ENCODE measurements around the gene SPIRE1.

DNA sequence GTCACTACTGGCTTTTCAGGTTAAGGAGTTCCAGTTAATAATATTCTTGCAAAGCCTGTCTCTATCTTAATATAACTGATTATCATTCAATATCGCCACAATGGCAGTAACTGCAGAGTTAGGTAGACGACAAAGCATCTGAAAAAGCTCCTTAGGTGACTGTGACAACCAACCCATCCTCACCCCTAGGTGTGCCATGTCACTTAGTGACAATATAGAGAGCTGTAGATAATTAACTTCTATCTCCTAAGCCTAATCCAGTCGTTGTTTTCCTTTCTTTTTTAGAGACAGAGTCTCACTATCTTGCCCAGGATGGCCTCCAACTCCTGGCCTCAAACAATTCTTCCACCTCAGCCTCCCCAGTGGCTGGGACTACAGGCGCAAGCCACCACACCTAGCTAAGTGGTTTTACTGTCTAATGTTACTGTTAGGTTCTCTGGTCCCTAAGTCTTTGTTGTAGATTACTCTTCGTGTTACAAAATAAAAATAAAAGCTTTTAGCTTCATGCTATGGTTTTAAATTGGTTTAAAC lies 65.2 kb downstream of the SPIRE1 start:
- TF ChIP-seq TOX (CRISPR knock-in tag; IDR thresholded peaks at IDR 0.05; ENCODE audit: borderline replicate concordance): no peak
- TF ChIP-seq, protein P1, sequence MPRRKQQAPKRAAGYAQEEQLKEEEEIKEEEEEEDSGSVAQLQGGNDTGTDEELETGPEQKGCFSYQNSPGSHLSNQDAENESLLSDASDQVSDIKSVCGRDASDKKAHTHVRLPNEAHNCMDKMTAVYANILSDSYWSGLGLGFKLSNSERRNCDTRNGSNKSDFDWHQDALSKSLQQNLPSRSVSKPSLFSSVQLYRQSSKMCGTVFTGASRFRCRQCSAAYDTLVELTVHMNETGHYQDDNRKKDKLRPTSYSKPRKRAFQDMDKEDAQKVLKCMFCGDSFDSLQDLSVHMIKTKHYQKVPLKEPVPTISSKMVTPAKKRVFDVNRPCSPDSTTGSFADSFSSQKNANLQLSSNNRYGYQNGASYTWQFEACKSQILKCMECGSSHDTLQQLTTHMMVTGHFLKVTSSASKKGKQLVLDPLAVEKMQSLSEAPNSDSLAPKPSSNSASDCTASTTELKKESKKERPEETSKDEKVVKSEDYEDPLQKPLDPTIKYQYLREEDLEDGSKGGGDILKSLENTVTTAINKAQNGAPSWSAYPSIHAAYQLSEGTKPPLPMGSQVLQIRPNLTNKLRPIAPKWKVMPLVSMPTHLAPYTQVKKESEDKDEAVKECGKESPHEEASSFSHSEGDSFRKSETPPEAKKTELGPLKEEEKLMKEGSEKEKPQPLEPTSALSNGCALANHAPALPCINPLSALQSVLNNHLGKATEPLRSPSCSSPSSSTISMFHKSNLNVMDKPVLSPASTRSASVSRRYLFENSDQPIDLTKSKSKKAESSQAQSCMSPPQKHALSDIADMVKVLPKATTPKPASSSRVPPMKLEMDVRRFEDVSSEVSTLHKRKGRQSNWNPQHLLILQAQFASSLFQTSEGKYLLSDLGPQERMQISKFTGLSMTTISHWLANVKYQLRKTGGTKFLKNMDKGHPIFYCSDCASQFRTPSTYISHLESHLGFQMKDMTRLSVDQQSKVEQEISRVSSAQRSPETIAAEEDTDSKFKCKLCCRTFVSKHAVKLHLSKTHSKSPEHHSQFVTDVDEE (CRISPR knock-in tag; IDR thresholded peaks at IDR 0.05): no peak
- TF ChIP-seq, protein P2, sequence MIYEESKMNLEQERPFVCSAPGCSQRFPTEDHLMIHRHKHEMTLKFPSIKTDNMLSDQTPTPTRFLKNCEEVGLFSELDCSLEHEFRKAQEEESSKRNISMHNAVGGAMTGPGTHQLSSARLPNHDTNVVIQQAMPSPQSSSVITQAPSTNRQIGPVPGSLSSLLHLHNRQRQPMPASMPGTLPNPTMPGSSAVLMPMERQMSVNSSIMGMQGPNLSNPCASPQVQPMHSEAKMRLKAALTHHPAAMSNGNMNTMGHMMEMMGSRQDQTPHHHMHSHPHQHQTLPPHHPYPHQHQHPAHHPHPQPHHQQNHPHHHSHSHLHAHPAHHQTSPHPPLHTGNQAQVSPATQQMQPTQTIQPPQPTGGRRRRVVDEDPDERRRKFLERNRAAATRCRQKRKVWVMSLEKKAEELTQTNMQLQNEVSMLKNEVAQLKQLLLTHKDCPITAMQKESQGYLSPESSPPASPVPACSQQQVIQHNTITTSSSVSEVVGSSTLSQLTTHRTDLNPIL (CRISPR knock-in tag; IDR thresholded peaks at IDR 0.05; ENCODE audit: low read depth): no peak
- TF ChIP-seq, protein P3, sequence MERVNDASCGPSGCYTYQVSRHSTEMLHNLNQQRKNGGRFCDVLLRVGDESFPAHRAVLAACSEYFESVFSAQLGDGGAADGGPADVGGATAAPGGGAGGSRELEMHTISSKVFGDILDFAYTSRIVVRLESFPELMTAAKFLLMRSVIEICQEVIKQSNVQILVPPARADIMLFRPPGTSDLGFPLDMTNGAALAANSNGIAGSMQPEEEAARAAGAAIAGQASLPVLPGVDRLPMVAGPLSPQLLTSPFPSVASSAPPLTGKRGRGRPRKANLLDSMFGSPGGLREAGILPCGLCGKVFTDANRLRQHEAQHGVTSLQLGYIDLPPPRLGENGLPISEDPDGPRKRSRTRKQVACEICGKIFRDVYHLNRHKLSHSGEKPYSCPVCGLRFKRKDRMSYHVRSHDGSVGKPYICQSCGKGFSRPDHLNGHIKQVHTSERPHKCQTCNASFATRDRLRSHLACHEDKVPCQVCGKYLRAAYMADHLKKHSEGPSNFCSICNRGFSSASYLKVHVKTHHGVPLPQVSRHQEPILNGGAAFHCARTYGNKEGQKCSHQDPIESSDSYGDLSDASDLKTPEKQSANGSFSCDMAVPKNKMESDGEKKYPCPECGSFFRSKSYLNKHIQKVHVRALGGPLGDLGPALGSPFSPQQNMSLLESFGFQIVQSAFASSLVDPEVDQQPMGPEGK (CRISPR knock-in tag; IDR thresholded peaks at IDR 0.05; ENCODE audit: borderline replicate concordance): no peak
- no peak for TF ChIP-seq ESRRG (CRISPR knock-in tag; IDR thresholded peaks at IDR 0.05)
- no peak for TF ChIP-seq SNAI2 (CRISPR knock-in tag; IDR thresholded peaks at IDR 0.05)
- no peak for TF ChIP-seq ARNTL (CRISPR knock-in tag; IDR thresholded peaks at IDR 0.05; ENCODE audit: borderline replicate concordance, low read depth)
- TF ChIP-seq, protein P4, sequence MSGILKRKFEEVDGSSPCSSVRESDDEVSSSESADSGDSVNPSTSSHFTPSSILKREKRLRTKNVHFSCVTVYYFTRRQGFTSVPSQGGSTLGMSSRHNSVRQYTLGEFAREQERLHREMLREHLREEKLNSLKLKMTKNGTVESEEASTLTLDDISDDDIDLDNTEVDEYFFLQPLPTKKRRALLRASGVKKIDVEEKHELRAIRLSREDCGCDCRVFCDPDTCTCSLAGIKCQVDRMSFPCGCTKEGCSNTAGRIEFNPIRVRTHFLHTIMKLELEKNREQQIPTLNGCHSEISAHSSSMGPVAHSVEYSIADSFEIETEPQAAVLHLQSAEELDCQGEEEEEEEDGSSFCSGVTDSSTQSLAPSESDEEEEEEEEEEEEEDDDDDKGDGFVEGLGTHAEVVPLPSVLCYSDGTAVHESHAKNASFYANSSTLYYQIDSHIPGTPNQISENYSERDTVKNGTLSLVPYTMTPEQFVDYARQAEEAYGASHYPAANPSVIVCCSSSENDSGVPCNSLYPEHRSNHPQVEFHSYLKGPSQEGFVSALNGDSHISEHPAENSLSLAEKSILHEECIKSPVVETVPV (CRISPR knock-in tag; IDR thresholded peaks at IDR 0.05): no peak
- TF ChIP-seq, protein P5, sequence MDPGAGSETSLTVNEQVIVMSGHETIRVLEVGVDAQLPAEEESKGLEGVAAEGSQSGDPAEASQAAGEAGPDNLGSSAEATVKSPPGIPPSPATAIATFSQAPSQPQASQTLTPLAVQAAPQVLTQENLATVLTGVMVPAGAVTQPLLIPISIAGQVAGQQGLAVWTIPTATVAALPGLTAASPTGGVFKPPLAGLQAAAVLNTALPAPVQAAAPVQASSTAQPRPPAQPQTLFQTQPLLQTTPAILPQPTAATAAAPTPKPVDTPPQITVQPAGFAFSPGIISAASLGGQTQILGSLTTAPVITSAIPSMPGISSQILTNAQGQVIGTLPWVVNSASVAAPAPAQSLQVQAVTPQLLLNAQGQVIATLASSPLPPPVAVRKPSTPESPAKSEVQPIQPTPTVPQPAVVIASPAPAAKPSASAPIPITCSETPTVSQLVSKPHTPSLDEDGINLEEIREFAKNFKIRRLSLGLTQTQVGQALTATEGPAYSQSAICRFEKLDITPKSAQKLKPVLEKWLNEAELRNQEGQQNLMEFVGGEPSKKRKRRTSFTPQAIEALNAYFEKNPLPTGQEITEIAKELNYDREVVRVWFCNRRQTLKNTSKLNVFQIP (CRISPR knock-in tag; IDR thresholded peaks at IDR 0.05; ENCODE audit: borderline replicate concordance, low read depth): no peak
- no peak for TF ChIP-seq ISL1 (CRISPR knock-in tag; IDR thresholded peaks at IDR 0.05)
- TF ChIP-seq ZNF8 (CRISPR knock-in tag; IDR thresholded peaks at IDR 0.05): no peak
- TF ChIP-seq OSR1 (CRISPR knock-in tag; IDR thresholded peaks at IDR 0.05): no peak
- no peak for TF ChIP-seq BACH2 (CRISPR knock-in tag; IDR thresholded peaks at IDR 0.05; ENCODE audit: borderline replicate concordance)
- no peak for TF ChIP-seq ZFP3 (CRISPR knock-in tag; IDR thresholded peaks at IDR 0.05)
